HG03066 (cell line): ENCODE data around the gene GMPS.
"Not testable (repeated sequence)": the region's sequence is repeated elsewhere in the genome, so short reads cannot be mapped to it uniquely, and the experiment has no call there.

ENCODE experiments used
- ATAC-seq: cut with Tn5 transposase; IDR thresholded peaks from one replicate; pipeline ENCODE4 v1.9.1; 2021; ENCODE audit warnings: low read depth; ENCODE audit not compliant: unreplicated experiment

The GMPS gene

GRCh38 chr3:155870133-155870944, at the start of gene GMPS:
Gene GMPS, plus strand, starts transcription at chr3:155870650. Its CDS starts 221 bp downstream, at chr3:155870871.
- ATAC-seq: peak; percentile 86

GRCh38 chr3:155828490-155829098, 41.9 kb upstream of the GMPS start:
- not testable (repeated sequence) for ATAC-seq

GRCh38 chr3:155835341-155836071, 34.9 kb upstream of the GMPS start:
- no peak for ATAC-seq

- ATAC-seq: no peak
Observed at GRCh38 chr3:155843569-155843968, 26.9 kb upstream of the GMPS start.

GRCh38 chr3:155846119-155846518, 24.3 kb upstream of the GMPS start:
- ATAC-seq: no peak

GRCh38 chr3:155847993-155848392, 22.5 kb upstream of the GMPS start:
- no peak for ATAC-seq

GRCh38 chr3:155849404-155849803, 21.0 kb upstream of the GMPS start:
- not testable (repeated sequence) for ATAC-seq

- ATAC-seq: no peak
Observed at GRCh38 chr3:155852341-155852740, 18.1 kb upstream of the GMPS start.

GRCh38 chr3:155853214-155854140, 17.0 kb upstream of the GMPS start:
- ATAC-seq: peak; percentile 1

- peak; percentile 93 for ATAC-seq
Observed at GRCh38 chr3:155854141-155854940, 16.1 kb upstream of the GMPS start, which contains the start of gene SLC33A1. Gene SLC33A1, minus strand, starts transcription at chr3:155854427. Its CDS starts 430 bp downstream, at chr3:155853997.

GRCh38 chr3:155859859-155860258, 10.6 kb upstream of the GMPS start:
- ATAC-seq: peak; percentile 56

GRCh38 chr3:155860424-155860823, 10.0 kb upstream of the GMPS start:
- ATAC-seq: not testable (repeated sequence)

GRCh38 chr3:155861476-155862183, 8.8 kb upstream of the GMPS start:
- ATAC-seq: no peak

- not testable (repeated sequence) for ATAC-seq
Observed at GRCh38 chr3:155862290-155862982, 8.0 kb upstream of the GMPS start.

- ATAC-seq: no peak
Observed at GRCh38 chr3:155863072-155863784, 7.2 kb upstream of the GMPS start.

GRCh38 chr3:155869691-155870090, 759 bp upstream of the GMPS start:
- ATAC-seq: no peak

GRCh38 chr3:155870945-155871745, 695 bp downstream of the GMPS start:
- ATAC-seq: peak; percentile 29
